Mucosa of descending colon (tissue), 3 donors: Measurements from ENCODE around the gene TNFAIP8. TPM values are rescaled to one million over a fixed set of nuclear protein-coding genes. Genes with fewer than 3 reads are reported as not detected.
A peak's percentile ranks its signal among the peaks of the same experiment; 100 is the strongest.

Source experiments
- ATAC-seq: fragments of 200-7000 bp; cut with Tn5 transposase; one replicate; pipeline ENCODE4 v1.9.1; 2020; ENCODE audit warnings: mild to moderate bottlenecking, moderate library complexity
- DNase-seq, 3 donors: peaks; one replicate each; pipeline ENCODE4 v3.0.0-alpha.2; 2020
- H3K36me3 ChIP-seq: fragments of 200-600 bp; one replicate; pipeline ENCODE4 v1.8.0; 2021; ENCODE audit warnings: low read depth, mild to moderate bottlenecking
- H3K4me1 ChIP-seq: fragments of 200-600 bp; one replicate; pipeline ENCODE4 v1.8.0; 2021; ENCODE audit warnings: low read depth, mild to moderate bottlenecking
- H3K4me3 ChIP-seq: fragments of 200-600 bp; one replicate; pipeline ENCODE4 v1.8.0; 2021; ENCODE audit warnings: mild to moderate bottlenecking
- H3K9me3 ChIP-seq: fragments of 200-600 bp; one replicate; pipeline ENCODE4 v1.8.0; 2021; ENCODE audit warnings: mild to moderate bottlenecking
- intact Hi-C, 2 donors: fragments of 100-400 bp; cut with DNase I in 1 of 2; cut with micrococcal nuclease in 1 of 2; formaldehyde crosslinking; loops; one replicate each; pipeline versions ENCODE4 v1.11.0 to v1.11.1; 2022; cut with DNase I, micrococcal nuclease
- total RNA-seq, 3 donors: library from RNA; stranded (reverse); fragmentation: NEBNext Ultra II Directional in 2 of 3; extraction: Animal tissue kit (Norgen Biotek cat#: 25700) in 2 of 3; gene quantifications; one replicate each; pipeline versions ENCODE4 v1.2.1 to v1.2.4, GENCODE V29; 2021 to 2023
- TF ChIP-seq, protein P1 (sequence below): fragments of 200-600 bp; IDR thresholded peaks from one replicate; pipeline ENCODE4 v1.8.0; 2022; ENCODE audit warnings: antibody characterized with exemption, mild to moderate bottlenecking
- donor health status: DM: no; HTN: no; CAD: no; lungs with moderate emphysema.
- donor health status: DM: no; HTN: no; CAD: no.
- donor health status: DM: no; HTN: yes; CAD: no.

Gene TNFAIP8
- total RNA-seq, 3 donors from 2014 or later, result 8.7 to 15.7 (median 12.3) TPM

DNA sequence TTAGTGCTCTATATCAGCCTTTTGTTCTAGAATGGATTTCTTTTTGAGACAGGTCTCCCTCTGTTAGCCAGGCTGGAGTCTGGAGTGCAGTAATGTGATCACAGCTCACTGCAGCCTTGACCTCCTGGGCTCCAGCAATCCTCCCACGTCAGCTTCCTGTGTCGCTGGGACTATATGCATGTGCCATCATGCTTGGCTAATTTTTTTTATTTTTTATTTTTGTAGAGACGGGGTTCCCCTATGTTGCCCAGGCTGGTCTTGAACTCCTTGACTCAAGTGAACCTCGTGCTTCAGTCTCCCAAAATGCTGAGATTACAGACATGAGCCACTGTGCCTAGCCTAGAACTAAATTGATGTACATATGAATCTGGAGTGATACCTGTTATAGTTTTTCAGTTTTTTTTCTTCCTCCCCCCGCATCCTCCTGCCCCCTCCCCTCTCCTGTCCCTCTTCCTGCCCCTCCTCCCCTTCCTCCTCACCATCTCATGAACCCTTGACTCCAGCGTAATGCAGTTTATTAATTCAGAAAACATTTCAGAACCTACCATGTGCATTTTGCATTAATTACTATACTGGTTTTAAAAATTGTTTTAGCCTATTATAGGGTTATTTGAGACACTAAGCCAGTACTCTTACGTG, 37.4 kb upstream of the TNFAIP8 start:
- intact Hi-C loops, result no loop called here
- Histone ChIP-seq H3K9me3 (no peaks in the 10 kb centered on the region), H3K4me3 (no peak overlapping the region), H3K36me3 (no peaks in the 10 kb centered on the region), H3K4me1 (peaks cover 4% of the 10 kb centered on the region)
- DNase-seq (no peak), ATAC-seq (peak; percentile 19)
- TF ChIP-seq, protein P1, sequence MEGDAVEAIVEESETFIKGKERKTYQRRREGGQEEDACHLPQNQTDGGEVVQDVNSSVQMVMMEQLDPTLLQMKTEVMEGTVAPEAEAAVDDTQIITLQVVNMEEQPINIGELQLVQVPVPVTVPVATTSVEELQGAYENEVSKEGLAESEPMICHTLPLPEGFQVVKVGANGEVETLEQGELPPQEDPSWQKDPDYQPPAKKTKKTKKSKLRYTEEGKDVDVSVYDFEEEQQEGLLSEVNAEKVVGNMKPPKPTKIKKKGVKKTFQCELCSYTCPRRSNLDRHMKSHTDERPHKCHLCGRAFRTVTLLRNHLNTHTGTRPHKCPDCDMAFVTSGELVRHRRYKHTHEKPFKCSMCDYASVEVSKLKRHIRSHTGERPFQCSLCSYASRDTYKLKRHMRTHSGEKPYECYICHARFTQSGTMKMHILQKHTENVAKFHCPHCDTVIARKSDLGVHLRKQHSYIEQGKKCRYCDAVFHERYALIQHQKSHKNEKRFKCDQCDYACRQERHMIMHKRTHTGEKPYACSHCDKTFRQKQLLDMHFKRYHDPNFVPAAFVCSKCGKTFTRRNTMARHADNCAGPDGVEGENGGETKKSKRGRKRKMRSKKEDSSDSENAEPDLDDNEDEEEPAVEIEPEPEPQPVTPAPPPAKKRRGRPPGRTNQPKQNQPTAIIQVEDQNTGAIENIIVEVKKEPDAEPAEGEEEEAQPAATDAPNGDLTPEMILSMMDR, result no peak

DNA sequence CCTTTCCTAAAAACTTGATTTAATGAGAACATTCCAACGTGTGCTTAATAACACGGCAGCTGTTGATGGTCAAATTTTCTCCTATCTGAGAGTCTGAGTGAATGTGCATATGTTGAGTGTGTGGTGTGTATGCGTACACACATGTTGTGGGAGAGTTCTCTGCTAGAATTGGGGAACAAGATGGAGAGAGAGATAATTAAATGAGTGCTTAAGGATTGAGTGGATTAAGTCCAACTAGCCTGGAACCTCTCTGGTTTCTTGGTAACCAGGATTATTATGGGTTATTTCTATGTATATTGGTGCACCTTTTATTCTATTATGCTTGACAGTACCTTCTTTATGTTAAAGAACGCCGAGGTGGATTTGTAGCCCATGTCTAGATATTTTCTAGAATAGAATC, 36.4 kb upstream of the TNFAIP8 start:
- no peak overlapping the region for H3K4me3 ChIP-seq
- TF ChIP-seq, protein P1, result no peak
- H3K36me3 ChIP-seq, result no peaks in the 10 kb centered on the region
- no peak for DNase-seq
- peaks cover 15% of the 10 kb centered on the region for H3K4me1 ChIP-seq
- intact Hi-C loops, result no loop called here
- no peaks in the 10 kb centered on the region for H3K9me3 ChIP-seq
- ATAC-seq, result no peak

DNA sequence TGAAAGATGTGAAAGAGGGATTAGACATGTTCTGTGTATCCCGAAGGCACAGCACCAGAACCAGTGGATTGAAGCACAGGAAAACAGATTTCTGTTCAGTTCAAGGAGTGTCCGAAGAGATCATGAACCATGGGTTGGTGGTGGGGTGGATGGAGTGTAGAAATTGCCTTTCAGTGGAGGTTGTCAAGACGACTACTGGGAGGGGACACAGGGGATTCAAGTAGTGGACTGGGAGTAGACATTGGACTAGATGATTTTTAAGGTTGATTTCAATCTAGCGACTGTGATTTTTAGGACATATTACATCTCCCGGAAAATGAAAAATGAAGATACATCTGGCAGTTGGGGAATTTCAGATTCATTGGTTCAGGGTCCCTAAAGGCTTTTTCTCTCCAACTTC, 35.9 kb upstream of the TNFAIP8 start:
- Histone ChIP-seq H3K4me1 (peaks cover 15% of the 10 kb centered on the region), H3K4me3 (no peak overlapping the region), H3K9me3 (no peaks in the 10 kb centered on the region), H3K36me3 (no peaks in the 10 kb centered on the region)
- intact Hi-C loops, result no loop called here
- DNase-seq (no peak), ATAC-seq (no peak)
- TF ChIP-seq, protein P1, result no peak

DNA sequence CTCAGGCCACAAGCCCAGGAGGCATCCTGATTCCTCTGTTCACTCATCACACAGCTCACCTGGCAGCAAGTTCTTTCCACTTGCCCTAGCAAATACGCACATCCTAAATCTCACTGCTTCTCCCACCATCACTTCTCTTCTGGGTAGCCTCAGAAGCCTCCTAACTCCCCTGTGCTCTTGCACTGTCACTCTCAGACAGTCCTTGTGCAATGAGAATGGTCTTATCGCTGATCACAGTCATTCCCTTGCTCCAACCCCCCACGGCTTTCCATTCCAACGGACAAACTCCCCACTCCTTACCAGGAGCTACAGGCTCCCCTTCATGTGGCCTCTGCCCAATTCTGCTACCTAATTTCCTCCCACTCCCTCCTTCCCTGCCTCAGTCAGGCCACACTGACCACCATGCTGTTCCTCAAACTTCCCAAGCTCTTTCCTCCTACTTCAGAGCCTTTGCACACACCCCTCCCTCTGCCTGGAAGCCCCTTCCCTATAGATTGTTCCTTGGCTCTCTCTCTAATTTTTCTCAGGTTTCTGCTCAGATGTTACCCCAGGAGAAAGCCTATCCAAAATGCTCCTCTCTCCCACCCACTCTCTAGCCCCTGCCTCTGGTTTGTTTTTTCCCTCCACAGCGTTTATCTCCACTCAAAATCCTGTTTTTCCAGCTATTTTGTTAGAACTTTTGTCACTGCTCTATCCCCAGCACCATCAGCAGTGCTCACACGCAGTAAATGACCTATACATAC, 34.1 kb upstream of the TNFAIP8 start:
- Histone ChIP-seq H3K4me1 (peaks cover 15% of the 10 kb centered on the region), H3K9me3 (no peaks in the 10 kb centered on the region), H3K4me3 (no peak overlapping the region), H3K36me3 (no peaks in the 10 kb centered on the region)
- no peak for DNase-seq
- TF ChIP-seq, protein P1, result no peak
- ATAC-seq, result no peak
- intact Hi-C loops, result no loop called here

DNA sequence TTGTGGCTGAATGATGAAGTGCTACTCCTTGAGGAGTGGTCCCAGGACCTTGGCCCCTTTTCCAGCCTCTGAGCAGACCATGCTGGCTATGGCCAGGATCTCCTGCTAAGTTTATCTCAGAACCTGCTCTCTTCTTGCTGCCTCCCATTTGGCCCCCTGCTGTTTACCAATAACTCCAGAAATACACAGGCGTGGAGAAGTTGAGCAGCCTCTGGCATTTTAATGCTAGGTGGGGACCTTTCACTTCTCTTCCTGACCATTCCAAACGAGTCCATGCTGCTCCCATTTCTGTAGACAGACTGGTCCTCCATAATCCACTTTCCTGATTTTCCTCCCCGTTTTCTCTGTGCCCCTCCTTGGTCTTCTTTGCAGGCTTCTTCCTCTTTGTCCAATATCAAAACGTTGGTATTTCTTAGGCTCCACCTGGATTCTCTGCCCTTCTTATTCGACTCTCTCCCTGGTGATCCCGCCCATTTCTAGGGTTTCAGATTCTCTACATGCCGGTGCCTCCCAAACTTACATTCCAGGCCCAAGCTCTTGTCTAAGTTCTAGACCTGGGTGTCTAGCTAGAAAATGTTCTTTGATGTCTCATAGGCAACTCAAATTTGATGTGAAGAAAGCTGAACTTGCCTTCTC, 33.4 kb upstream of the TNFAIP8 start:
- H3K36me3 ChIP-seq, result no peaks in the 10 kb centered on the region
- DNase-seq, result no peak
- TF ChIP-seq, protein P1, result no peak
- peaks cover 15% of the 10 kb centered on the region for H3K4me1 ChIP-seq
- ATAC-seq, result no peak
- no peaks in the 10 kb centered on the region for H3K9me3 ChIP-seq
- intact Hi-C loops, result no loop called here
- H3K4me3 ChIP-seq, result no peak overlapping the region
